ENCODE results near the gene ZFYVE19.

The ZFYVE19 gene

GRCh38 chr15:40776537-40777141 lies 30.2 kb upstream of the ZFYVE19 start:
- H3K4me3 ChIP-seq (ENCODE audit: low read length in 2 of 2): peak overlapping the region in 1 of 2 donors; percentile 14
- H2BK15ac ChIP-seq (ENCODE audit: low read length): no peak overlapping the region
- peak overlapping the region; percentile 14 for H3K23ac ChIP-seq (ENCODE audit: low read depth, low read length, poor library complexity)
- no peak overlapping the region for H3K14ac ChIP-seq (ENCODE audit: low read length)
- no peak overlapping the region for H3K18ac ChIP-seq (ENCODE audit: low read length)
- no peak overlapping the region for H4K91ac ChIP-seq (ENCODE audit: low read depth, low read length, poor library complexity)
- H3K9me3 ChIP-seq (replicated peaks in 1 of 2; ENCODE audit: control insufficient read depth in 2 of 2, insufficient read depth in 1 of 2, low read depth in 1 of 2, low read length in 2 of 2): peaks cover 0 to 2% of the 10 kb centered on the region in 2 donors
- H2BK5ac ChIP-seq (ENCODE audit: low read length): no peak overlapping the region
- no peaks in the 10 kb centered on the region for H3K27me3 ChIP-seq (ENCODE audit: control insufficient read depth in 3 of 3, insufficient read depth in 3 of 3, low read depth in 1 of 3, low read length in 3 of 3)
- no peak overlapping the region for H4K8ac ChIP-seq (ENCODE audit: low read depth, low read length)
- H3K4me2 ChIP-seq (ENCODE audit: insufficient read depth, low read length, poor library complexity, severe bottlenecking): no peak overlapping the region
- H3K36me3 ChIP-seq (replicated peaks in 1 of 2; ENCODE audit: control insufficient read depth in 2 of 2, insufficient read depth in 2 of 2, low read length in 2 of 2): peaks cover 30 to 73% of the 10 kb centered on the region in 2 donors
- peaks cover 2% of the 10 kb centered on the region for H3K79me1 ChIP-seq (ENCODE audit: low read depth, low read length)
- no CpG with 5 or more reads among the region's 11 CpGs for WGBS, 2 donors (ENCODE audit: extremely low coverage in 2 of 2, insufficient read length in 2 of 2, insufficient replicate concordance in 1 of 2)
- no peaks in the 10 kb centered on the region for H3K4me1 ChIP-seq (ENCODE audit: control insufficient read depth in 2 of 2, insufficient read depth in 1 of 2, low read depth in 1 of 2, low read length in 2 of 2)
- H3K27ac ChIP-seq (replicated peaks; ENCODE audit: low read length): no peak overlapping the region
- no peak overlapping the region for H2AFZ ChIP-seq (ENCODE audit: low read length)
- H2BK12ac ChIP-seq (ENCODE audit: low read length): no peak overlapping the region
- H3K9ac ChIP-seq (ENCODE audit: low read depth, low read length, poor library complexity): no peak overlapping the region
- no peak overlapping the region for H3K4ac ChIP-seq (ENCODE audit: low read length)
- DNase-seq (ENCODE audit: low spot score): no peak
- H2BK120ac ChIP-seq (ENCODE audit: low read depth, low read length): no peak overlapping the region
- no peak overlapping the region for H2AK5ac ChIP-seq (ENCODE audit: low read depth, low read length)

GRCh38 chr15:40782609-40783227 lies 24.2 kb upstream of the ZFYVE19 start:
- no peak overlapping the region for H3K23ac ChIP-seq (ENCODE audit: low read depth, low read length, poor library complexity)
- H4K8ac ChIP-seq (ENCODE audit: low read depth, low read length): no peak overlapping the region
- no peak overlapping the region for H3K9ac ChIP-seq (ENCODE audit: low read depth, low read length, poor library complexity)
- H2BK15ac ChIP-seq (ENCODE audit: low read length): no peak overlapping the region
- no peak overlapping the region for H3K18ac ChIP-seq (ENCODE audit: low read length)
- peaks cover 5 to 23% of the 10 kb centered on the region in 2 donors for H3K36me3 ChIP-seq (replicated peaks in 1 of 2; ENCODE audit: control insufficient read depth in 2 of 2, insufficient read depth in 2 of 2, low read length in 2 of 2)
- no peak overlapping the region for H3K14ac ChIP-seq (ENCODE audit: low read length)
- no peak overlapping the region for H4K91ac ChIP-seq (ENCODE audit: low read depth, low read length, poor library complexity)
- no peak overlapping the region for H3K27ac ChIP-seq (replicated peaks; ENCODE audit: low read length)
- H2AFZ ChIP-seq (ENCODE audit: low read length): no peak overlapping the region
- no peak overlapping the region for H3K4me2 ChIP-seq (ENCODE audit: insufficient read depth, low read length, poor library complexity, severe bottlenecking)
- no peak overlapping the region for H2BK120ac ChIP-seq (ENCODE audit: low read depth, low read length)
- WGBS, 2 donors (ENCODE audit: extremely low coverage in 2 of 2, insufficient read length in 2 of 2, insufficient replicate concordance in 1 of 2): no CpG with 5 or more reads among the region's 8 CpGs
- DNase-seq (ENCODE audit: low spot score): no peak
- no peak overlapping the region for H3K4me3 ChIP-seq (ENCODE audit: low read length in 2 of 2)
- H3K27me3 ChIP-seq (ENCODE audit: control insufficient read depth in 3 of 3, insufficient read depth in 3 of 3, low read depth in 1 of 3, low read length in 3 of 3): no peaks in the 10 kb centered on the region
- H3K4ac ChIP-seq (ENCODE audit: low read length): no peak overlapping the region
- H3K9me3 ChIP-seq (replicated peaks in 1 of 2; ENCODE audit: control insufficient read depth in 2 of 2, insufficient read depth in 1 of 2, low read depth in 1 of 2, low read length in 2 of 2): no peaks in the 10 kb centered on the region
- no peak overlapping the region for H2AK5ac ChIP-seq (ENCODE audit: low read depth, low read length)
- H2BK12ac ChIP-seq (ENCODE audit: low read length): no peak overlapping the region
- H2BK5ac ChIP-seq (ENCODE audit: low read length): no peak overlapping the region
- no peaks in the 10 kb centered on the region for H3K79me1 ChIP-seq (ENCODE audit: low read depth, low read length)
- no peaks in the 10 kb centered on the region for H3K4me1 ChIP-seq (ENCODE audit: control insufficient read depth in 2 of 2, insufficient read depth in 1 of 2, low read depth in 1 of 2, low read length in 2 of 2)

DNA sequence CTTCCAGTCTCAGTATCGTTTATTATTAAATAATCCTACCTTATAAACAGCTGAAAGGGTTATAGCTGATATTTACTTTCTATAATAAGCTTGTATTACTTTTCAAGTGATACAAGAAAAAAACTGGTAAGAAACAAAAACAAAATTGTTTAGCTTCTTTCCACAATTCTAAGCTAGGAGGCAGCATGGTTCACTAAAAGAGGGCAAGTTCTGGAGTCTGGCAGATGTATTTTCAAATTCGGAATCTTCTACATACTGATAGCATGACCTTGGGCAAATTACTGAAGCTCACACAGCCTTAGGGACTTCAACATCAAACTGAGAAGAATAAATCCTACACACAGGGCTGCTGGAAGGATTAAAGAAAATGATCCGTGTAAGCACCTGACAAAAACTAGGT lies 21.7 kb upstream of the ZFYVE19 start:
- peaks cover 0 to 2% of the 10 kb centered on the region in 2 donors for H3K4me1 ChIP-seq (ENCODE audit: control insufficient read depth in 2 of 2, insufficient read depth in 1 of 2, low read depth in 1 of 2, low read length in 2 of 2)
- no peak overlapping the region for H2BK5ac ChIP-seq (ENCODE audit: low read length)
- no peak overlapping the region for H4K8ac ChIP-seq (ENCODE audit: low read depth, low read length)
- H3K4me3 ChIP-seq (ENCODE audit: low read length in 2 of 2): no peak overlapping the region
- no peak overlapping the region for H2BK15ac ChIP-seq (ENCODE audit: low read length)
- H2AFZ ChIP-seq (ENCODE audit: low read length): no peak overlapping the region
- H3K27ac ChIP-seq (replicated peaks; ENCODE audit: low read length): no peak overlapping the region
- no peak overlapping the region for H4K91ac ChIP-seq (ENCODE audit: low read depth, low read length, poor library complexity)
- peaks cover 1% of the 10 kb centered on the region for H3K79me1 ChIP-seq (ENCODE audit: low read depth, low read length)
- no peaks in the 10 kb centered on the region for H3K27me3 ChIP-seq (ENCODE audit: control insufficient read depth in 3 of 3, insufficient read depth in 3 of 3, low read depth in 1 of 3, low read length in 3 of 3)
- H2BK12ac ChIP-seq (ENCODE audit: low read length): no peak overlapping the region
- WGBS, 2 donors (ENCODE audit: extremely low coverage in 2 of 2, insufficient read length in 2 of 2, insufficient replicate concordance in 1 of 2): no CpG with 5 or more reads among the region's 3 CpGs
- no peak overlapping the region for H2AK5ac ChIP-seq (ENCODE audit: low read depth, low read length)
- H3K36me3 ChIP-seq (replicated peaks in 1 of 2; ENCODE audit: control insufficient read depth in 2 of 2, insufficient read depth in 2 of 2, low read length in 2 of 2): peaks cover 0 to 2% of the 10 kb centered on the region in 2 donors
- no peak overlapping the region for H3K14ac ChIP-seq (ENCODE audit: low read length)
- no peak overlapping the region for H3K9ac ChIP-seq (ENCODE audit: low read depth, low read length, poor library complexity)
- no peaks in the 10 kb centered on the region for H3K9me3 ChIP-seq (replicated peaks in 1 of 2; ENCODE audit: control insufficient read depth in 2 of 2, insufficient read depth in 1 of 2, low read depth in 1 of 2, low read length in 2 of 2)
- DNase-seq (ENCODE audit: low spot score): no peak
- H3K18ac ChIP-seq (ENCODE audit: low read length): no peak overlapping the region
- H3K23ac ChIP-seq (ENCODE audit: low read depth, low read length, poor library complexity): no peak overlapping the region
- no peak overlapping the region for H3K4ac ChIP-seq (ENCODE audit: low read length)
- no peak overlapping the region for H2BK120ac ChIP-seq (ENCODE audit: low read depth, low read length)
- no peak overlapping the region for H3K4me2 ChIP-seq (ENCODE audit: insufficient read depth, low read length, poor library complexity, severe bottlenecking)

GRCh38 chr15:40785814-40786213 lies 21.1 kb upstream of the ZFYVE19 start:
- no peak overlapping the region for H3K27ac ChIP-seq (replicated peaks; ENCODE audit: low read length)
- no CpG with 5 or more reads among the region's 2 CpGs for WGBS, 2 donors (ENCODE audit: extremely low coverage in 2 of 2, insufficient read length in 2 of 2, insufficient replicate concordance in 1 of 2)
- no peak for DNase-seq (ENCODE audit: low spot score)

More at GRCh38 chr15:40785814-40786213, 21.1 kb upstream of the ZFYVE19 start:
- Histone ChIP-seq H3K79me1 (ENCODE audit: low read depth, low read length) (peaks cover 1% of the 10 kb centered on the region), H3K4me2 (ENCODE audit: insufficient read depth, low read length, poor library complexity, severe bottlenecking) (no peak overlapping the region), H2BK12ac (ENCODE audit: low read length) (no peak overlapping the region), H3K27me3 (ENCODE audit: control insufficient read depth in 3 of 3, insufficient read depth in 3 of 3, low read depth in 1 of 3, low read length in 3 of 3) (no peaks in the 10 kb centered on the region), H3K4me1 (ENCODE audit: control insufficient read depth in 2 of 2, insufficient read depth in 1 of 2, low read depth in 1 of 2, low read length in 2 of 2) (peaks cover 0 to 2% of the 10 kb centered on the region in 2 donors), H2AK5ac (ENCODE audit: low read depth, low read length) (no peak overlapping the region), H3K4ac (ENCODE audit: low read length) (no peak overlapping the region), H2BK15ac (ENCODE audit: low read length) (no peak overlapping the region), H4K8ac (ENCODE audit: low read depth, low read length) (no peak overlapping the region), H3K36me3 (replicated peaks in 1 of 2; ENCODE audit: control insufficient read depth in 2 of 2, insufficient read depth in 2 of 2, low read length in 2 of 2) (peaks cover 0 to 3% of the 10 kb centered on the region in 2 donors), H3K4me3 (ENCODE audit: low read length in 2 of 2) (no peak overlapping the region), H3K14ac (ENCODE audit: low read length) (no peak overlapping the region), H2AFZ (ENCODE audit: low read length) (no peak overlapping the region), H3K9ac (ENCODE audit: low read depth, low read length, poor library complexity) (no peak overlapping the region), H3K23ac (ENCODE audit: low read depth, low read length, poor library complexity) (no peak overlapping the region), H4K91ac (ENCODE audit: low read depth, low read length, poor library complexity) (no peak overlapping the region), H3K18ac (ENCODE audit: low read length) (no peak overlapping the region), H2BK5ac (ENCODE audit: low read length) (no peak overlapping the region), H2BK120ac (ENCODE audit: low read depth, low read length) (no peak overlapping the region), H3K9me3 (replicated peaks in 1 of 2; ENCODE audit: control insufficient read depth in 2 of 2, insufficient read depth in 1 of 2, low read depth in 1 of 2, low read length in 2 of 2) (no peaks in the 10 kb centered on the region)
